OCI-LY3 (cell line): ENCODE measurements around the gene RAB31.

ENCODE experiments used
- H2AFZ ChIP-seq: fragments of 200-600, 300-600 bp; shearing (Covaris generic); 2 replicates; pipeline ENCODE4 v1.6.0; 2014; ENCODE audit warnings: antibody characterized with exemption, low read depth, low read length
- H3K27ac ChIP-seq: fragments of 200-600, 300-600 bp; sonication (generic); 2 replicates; pipeline ENCODE4 v1.5.1; 2014; ENCODE audit warnings: mild to moderate bottlenecking, low read length, moderate library complexity, mixed read lengths
- H3K27me3 ChIP-seq: fragments of 200-600, 300-600 bp; sonication (generic); 2 replicates; pipeline ENCODE4 v1.6.1; 2014; ENCODE audit warnings: low read depth, low read length, mixed read lengths
- H3K36me3 ChIP-seq: fragments of 200-600, 300-600 bp; sonication (generic); replicated peaks from 2 replicates; pipeline ENCODE3; 2014; ENCODE audit warnings: low read depth, low read length, mixed read lengths
- H3K4me1 ChIP-seq: fragments of 300-600, 200-600 bp; sonication (generic); 2 replicates; pipeline ENCODE4 v1.6.1; 2014; ENCODE audit warnings: low read length, mixed read lengths
- H3K4me2 ChIP-seq: fragments of 200-600, 300-600 bp; sonication (generic); 2 replicates; pipeline ENCODE4 v1.6.1; 2014; ENCODE audit warnings: low read length, mixed read lengths
- H3K4me3 ChIP-seq: fragments of 300-600, 200-600 bp; sonication (generic); 2 replicates; pipeline ENCODE4 v1.5.1; 2014; ENCODE audit warnings: antibody characterized with exemption, mild to moderate bottlenecking, low read length, moderate library complexity
- H3K79me2 ChIP-seq: fragments of 300-600, 200-600 bp; shearing (Covaris generic); 2 replicates; pipeline ENCODE4 v1.6.1; 2014; ENCODE audit warnings: mild to moderate bottlenecking, low read length, mixed read lengths
- H3K9ac ChIP-seq: fragments of 300-600, 200-600 bp; shearing (Covaris generic); 2 replicates; pipeline ENCODE4 v1.6.0; 2014; ENCODE audit warnings: mild to moderate bottlenecking, low read length, moderate library complexity
- H3K9me3 ChIP-seq: fragments of 200-600, 300-600 bp; shearing (Covaris generic); 2 replicates; pipeline ENCODE4 v1.6.1; 2014; ENCODE audit warnings: low read length, mixed read lengths; ENCODE audit not compliant: insufficient read depth
- H4K20me1 ChIP-seq: fragments of 200-600, 300-600 bp; sonication (generic); 2 replicates; pipeline ENCODE4 v1.6.1; 2016; ENCODE audit warnings: low read length, mixed read lengths; ENCODE audit not compliant: insufficient read depth
- CTCF ChIP-seq: fragments of 200-600, 300-600 bp; sonication (generic); IDR thresholded peaks from 2 replicates; pipeline ENCODE4 v1.5.1; 2014; ENCODE audit warnings: antibody characterized with exemption, low read length, low read depth
- EZH2phosphoT487 ChIP-seq: fragments of 200-600 bp; shearing (Covaris generic); IDR thresholded peaks from 2 replicates; pipeline ENCODE4 v1.6.1; 2018; ENCODE audit warnings: antibody characterized with exemption, mixed run types, low read depth

The RAB31 gene

GRCh38 chr18:9866627-9867026 is 158.5 kb downstream of the RAB31 start:
- Histone ChIP-seq H3K9ac (no peak overlapping the region), H3K9me3 (no peaks in the 10 kb centered on the region), H4K20me1 (no peaks in the 10 kb centered on the region), H3K27ac (no peak overlapping the region), H3K4me1 (no peaks in the 10 kb centered on the region), H3K4me3 (no peak overlapping the region), H3K27me3 (0 out of 2 replicates have a peak, but pooled peaks cover 3% of the 10 kb centered on the region), H3K4me2 (no peak overlapping the region), H3K79me2 (no peaks in the 10 kb centered on the region), H3K36me3 (no peaks in the 10 kb centered on the region), H2AFZ (no peak overlapping the region)
- TF ChIP-seq EZH2phosphoT487 (no peak), CTCF (no peak)

GRCh38 chr18:9867071-9867594 is 159.0 kb downstream of the RAB31 start:
- H3K79me2 ChIP-seq: no peaks in the 10 kb centered on the region
- no peak overlapping the region for H3K4me2 ChIP-seq
- no peak overlapping the region for H3K9ac ChIP-seq
- H3K9me3 ChIP-seq: no peaks in the 10 kb centered on the region
- no peaks in the 10 kb centered on the region for H4K20me1 ChIP-seq
- H3K4me3 ChIP-seq: no peak overlapping the region
- H2AFZ ChIP-seq: no peak overlapping the region
- 0 out of 2 replicates have a peak, but pooled peaks cover 3% of the 10 kb centered on the region for H3K27me3 ChIP-seq
- TF ChIP-seq CTCF (no peak), EZH2phosphoT487 (no peak)
- H3K36me3 ChIP-seq: no peaks in the 10 kb centered on the region
- no peaks in the 10 kb centered on the region for H3K4me1 ChIP-seq
- H3K27ac ChIP-seq: no peak overlapping the region

GRCh38 chr18:9868857-9869714 is 161.0 kb downstream of the RAB31 start:
- H2AFZ ChIP-seq: no peak overlapping the region
- no peak overlapping the region for H3K27ac ChIP-seq
- H3K27me3 ChIP-seq: 0 out of 2 replicates have a peak, but pooled peaks cover 3% of the 10 kb centered on the region
- H3K9ac ChIP-seq: no peak overlapping the region
- no peaks in the 10 kb centered on the region for H3K9me3 ChIP-seq
- no peak for TF ChIP-seq CTCF
- TF ChIP-seq EZH2phosphoT487: no peak
- no peaks in the 10 kb centered on the region for H4K20me1 ChIP-seq
- H3K4me1 ChIP-seq: no peaks in the 10 kb centered on the region
- H3K4me2 ChIP-seq: no peak overlapping the region
- no peaks in the 10 kb centered on the region for H3K36me3 ChIP-seq
- no peak overlapping the region for H3K4me3 ChIP-seq
- H3K79me2 ChIP-seq: no peaks in the 10 kb centered on the region

- H3K4me1 ChIP-seq: no peaks in the 10 kb centered on the region
- no peaks in the 10 kb centered on the region for H3K9me3 ChIP-seq
- no peaks in the 10 kb centered on the region for H3K36me3 ChIP-seq
- no peaks in the 10 kb centered on the region for H3K79me2 ChIP-seq
- H3K4me3 ChIP-seq: no peak overlapping the region
- no peak overlapping the region for H3K27ac ChIP-seq
- no peak overlapping the region for H3K4me2 ChIP-seq
- no peak overlapping the region for H3K9ac ChIP-seq
- H2AFZ ChIP-seq: no peak overlapping the region
- TF ChIP-seq CTCF (no peak), EZH2phosphoT487 (no peak)
- H4K20me1 ChIP-seq: no peaks in the 10 kb centered on the region
- 0 out of 2 replicates have a peak, but pooled peaks cover 3% of the 10 kb centered on the region for H3K27me3 ChIP-seq
These were observed 161.8 kb downstream of the RAB31 start for GRCh38 chr18:9869715-9870430.
